ENCODE results near the gene MYOF. TPM values are rescaled to one million over a fixed set of nuclear protein-coding genes. Genes with fewer than 3 reads are reported as not detected.

The MYOF gene
- total RNA-seq, 1 donor = 379 TPM

DNA sequence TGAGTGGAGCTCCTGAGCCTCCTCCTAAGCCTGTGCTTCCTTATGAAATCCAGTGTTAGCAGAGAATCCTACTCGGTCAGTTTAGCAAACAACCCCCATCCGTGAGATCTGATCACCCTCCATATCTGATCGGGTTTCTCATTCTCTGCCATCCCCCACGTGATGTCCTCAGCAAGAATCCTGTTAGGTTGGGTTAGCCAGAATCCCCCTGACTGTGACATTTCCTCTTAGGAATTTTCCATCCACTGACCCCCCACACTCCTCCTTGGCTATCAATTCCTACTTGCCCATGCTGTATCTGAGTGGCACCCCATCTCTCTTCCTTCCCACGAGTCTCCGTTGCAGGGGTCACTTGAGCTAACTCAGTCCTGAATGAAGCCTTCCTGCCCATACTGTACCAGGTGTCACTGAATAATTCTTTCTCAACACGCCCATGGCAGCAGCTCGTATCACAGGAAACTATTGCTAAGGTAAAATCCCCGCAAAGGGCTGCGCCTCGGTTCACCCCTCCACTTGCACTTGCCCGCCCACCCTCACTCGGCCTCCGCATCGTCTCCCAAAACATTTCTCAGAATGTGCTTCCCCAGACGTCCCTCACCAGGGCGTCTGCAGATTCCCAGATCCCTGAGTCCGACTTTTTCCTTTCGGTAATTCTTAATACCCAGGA, 44.1 kb downstream of the MYOF start:
- H3K79me2 ChIP-seq (ENCODE audit: insufficient read depth, low read length) = peaks cover 73% of the 10 kb centered on the region

DNA sequence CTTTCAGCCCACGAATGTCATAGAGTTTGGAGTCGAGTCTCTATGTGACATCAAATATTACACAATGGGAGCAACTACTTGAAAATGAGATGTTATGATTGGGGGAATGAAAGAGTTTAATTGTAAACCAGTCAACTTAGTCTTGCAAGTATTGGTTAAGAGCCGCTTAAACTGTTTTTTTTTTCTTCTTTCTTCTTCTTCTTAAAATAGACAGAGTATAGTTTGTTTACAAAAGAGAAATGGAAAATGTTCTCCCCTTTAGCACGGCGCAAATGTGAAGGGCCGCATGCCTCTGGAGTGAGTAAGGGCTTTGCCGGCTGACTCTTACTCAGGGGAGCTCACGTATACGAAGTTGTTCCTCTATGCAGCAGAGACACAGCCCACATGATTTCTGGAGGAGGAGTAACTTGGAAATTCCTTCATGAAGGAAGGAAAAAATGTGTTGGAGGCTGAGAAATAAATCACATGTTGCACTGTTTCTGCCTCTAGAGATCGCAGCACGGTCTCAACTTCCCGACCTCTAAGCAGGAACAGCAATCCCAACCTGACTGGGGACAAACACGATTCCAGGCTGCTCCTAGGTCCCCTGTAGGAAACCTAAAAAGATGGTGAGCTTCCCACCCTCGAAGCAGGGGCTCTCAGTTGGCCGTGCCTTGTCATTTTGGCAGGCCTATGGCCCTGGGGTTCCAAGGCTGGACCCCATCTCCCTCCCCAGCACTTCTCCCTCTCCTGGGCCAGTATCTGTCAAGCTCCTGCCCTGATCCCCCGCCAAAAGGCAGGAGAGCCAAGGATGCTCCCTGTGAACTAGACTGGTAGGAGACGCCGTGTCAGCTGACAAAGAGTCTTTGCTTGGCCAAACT, 44.8 kb downstream of the MYOF start:
- Histone ChIP-seq H4K20me1 (ENCODE audit: insufficient read depth, low read length) (no peaks in the 10 kb centered on the region), H3K4me3 (ENCODE audit: insufficient read depth, low read length) (peak overlapping the region; percentile 50), H3K4me2 (ENCODE audit: insufficient read depth, low read length) (peak overlapping the region; percentile 83), H3K27me3 (ENCODE audit: insufficient read depth, low read length) (no peaks in the 10 kb centered on the region), H3K27ac (ENCODE audit: low read depth, low read length) (peak overlapping the region; percentile 100), H3K4me1 (ENCODE audit: insufficient read depth, low read length) (peaks cover 70% of the 10 kb centered on the region), H3K9me3 (ENCODE audit: low read depth, low read length) (no peaks in the 10 kb centered on the region), H3K79me2 (ENCODE audit: insufficient read depth, low read length) (peaks cover 74% of the 10 kb centered on the region), H3K36me3 (ENCODE audit: insufficient read depth, low read length) (peaks cover 36% of the 10 kb centered on the region), H2AFZ (ENCODE audit: low read length) (no peak overlapping the region)
- peak; percentile 72 for DNase-seq (ENCODE audit: insufficient read length, low spot score, missing footprints)
- TF ChIP-seq, protein P1, sequence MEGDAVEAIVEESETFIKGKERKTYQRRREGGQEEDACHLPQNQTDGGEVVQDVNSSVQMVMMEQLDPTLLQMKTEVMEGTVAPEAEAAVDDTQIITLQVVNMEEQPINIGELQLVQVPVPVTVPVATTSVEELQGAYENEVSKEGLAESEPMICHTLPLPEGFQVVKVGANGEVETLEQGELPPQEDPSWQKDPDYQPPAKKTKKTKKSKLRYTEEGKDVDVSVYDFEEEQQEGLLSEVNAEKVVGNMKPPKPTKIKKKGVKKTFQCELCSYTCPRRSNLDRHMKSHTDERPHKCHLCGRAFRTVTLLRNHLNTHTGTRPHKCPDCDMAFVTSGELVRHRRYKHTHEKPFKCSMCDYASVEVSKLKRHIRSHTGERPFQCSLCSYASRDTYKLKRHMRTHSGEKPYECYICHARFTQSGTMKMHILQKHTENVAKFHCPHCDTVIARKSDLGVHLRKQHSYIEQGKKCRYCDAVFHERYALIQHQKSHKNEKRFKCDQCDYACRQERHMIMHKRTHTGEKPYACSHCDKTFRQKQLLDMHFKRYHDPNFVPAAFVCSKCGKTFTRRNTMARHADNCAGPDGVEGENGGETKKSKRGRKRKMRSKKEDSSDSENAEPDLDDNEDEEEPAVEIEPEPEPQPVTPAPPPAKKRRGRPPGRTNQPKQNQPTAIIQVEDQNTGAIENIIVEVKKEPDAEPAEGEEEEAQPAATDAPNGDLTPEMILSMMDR (IDR thresholded peaks at IDR 0.05; ENCODE audit: extremely low read depth, low read depth, low read length) = no peak

More for the DNA sequence above, 44.1 kb downstream of the MYOF start:
- Histone ChIP-seq H3K4me2 (ENCODE audit: insufficient read depth, low read length) (peak overlapping the region; percentile 83), H3K27me3 (ENCODE audit: insufficient read depth, low read length) (no peaks in the 10 kb centered on the region), H4K20me1 (ENCODE audit: insufficient read depth, low read length) (no peaks in the 10 kb centered on the region), H3K36me3 (ENCODE audit: insufficient read depth, low read length) (peaks cover 33% of the 10 kb centered on the region), H3K27ac (ENCODE audit: low read depth, low read length) (peak overlapping the region; percentile 100), H2AFZ (ENCODE audit: low read length) (no peak overlapping the region), H3K4me3 (ENCODE audit: insufficient read depth, low read length) (peak overlapping the region; percentile 24), H3K4me1 (ENCODE audit: insufficient read depth, low read length) (peaks cover 74% of the 10 kb centered on the region), H3K9me3 (ENCODE audit: low read depth, low read length) (no peaks in the 10 kb centered on the region)
- TF ChIP-seq, protein P1 (IDR thresholded peaks at IDR 0.05; ENCODE audit: extremely low read depth, low read depth, low read length) = no peak
- DNase-seq (ENCODE audit: insufficient read length, low spot score, missing footprints) = peak; percentile 3

DNA sequence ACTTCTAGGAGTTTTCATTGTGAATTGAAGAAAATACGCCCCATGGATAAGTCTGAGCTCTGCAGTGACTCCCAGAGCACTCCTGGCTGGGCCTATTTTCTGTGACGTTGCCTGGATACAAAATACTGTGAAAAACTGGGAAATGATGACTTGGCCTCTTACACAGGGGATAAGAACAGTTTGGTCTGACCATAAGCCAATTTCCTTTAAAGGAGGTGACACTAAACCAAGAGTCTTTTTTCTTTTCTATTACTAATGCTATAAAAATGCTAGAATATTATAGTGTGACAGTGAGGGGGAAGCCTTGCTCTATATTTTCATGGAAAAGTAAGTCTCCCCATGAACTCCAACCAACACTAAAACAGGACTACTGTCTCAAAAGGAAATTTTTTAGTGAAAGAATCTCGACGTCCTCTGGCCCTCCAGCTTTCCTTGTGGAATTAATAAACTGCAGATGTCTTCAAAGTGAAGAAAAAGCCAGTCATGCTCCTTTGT, 45.5 kb downstream of the MYOF start:
- Histone ChIP-seq H2AFZ (ENCODE audit: low read length) (no peak overlapping the region), H3K27ac (ENCODE audit: low read depth, low read length) (peak overlapping the region; percentile 100), H3K9me3 (ENCODE audit: low read depth, low read length) (no peaks in the 10 kb centered on the region), H4K20me1 (ENCODE audit: insufficient read depth, low read length) (no peaks in the 10 kb centered on the region), H3K79me2 (ENCODE audit: insufficient read depth, low read length) (peaks cover 74% of the 10 kb centered on the region), H3K36me3 (ENCODE audit: insufficient read depth, low read length) (peaks cover 39% of the 10 kb centered on the region), H3K4me2 (ENCODE audit: insufficient read depth, low read length) (peak overlapping the region; percentile 83), H3K27me3 (ENCODE audit: insufficient read depth, low read length) (no peaks in the 10 kb centered on the region), H3K4me3 (ENCODE audit: insufficient read depth, low read length) (peak overlapping the region; percentile 50), H3K4me1 (ENCODE audit: insufficient read depth, low read length) (peaks cover 63% of the 10 kb centered on the region)
- TF ChIP-seq, protein P1 (IDR thresholded peaks at IDR 0.05; ENCODE audit: extremely low read depth, low read depth, low read length) = no peak
- peak; percentile 60 for DNase-seq (ENCODE audit: insufficient read length, low spot score, missing footprints)

All from osteoblast (primary cell).